ENCODE measurements around the gene ZNF423.

ZNF423 gene

GRCh38 chr16:49605536-49606254 lies 250.2 kb downstream of the ZNF423 start:
- DNase-seq (ENCODE audit: low read depth in 1 of 2, low spot score in 1 of 2): no peak

- DNase-seq (ENCODE audit: low read depth in 1 of 2, low spot score in 1 of 2): no peak
Observed at GRCh38 chr16:49604602-49605001, 251.3 kb downstream of the ZNF423 start.

- no peak for DNase-seq (ENCODE audit: low read depth in 1 of 2, low spot score in 1 of 2)
Observed at GRCh38 chr16:49603956-49604355, 252.0 kb downstream of the ZNF423 start.

GRCh38 chr16:49602976-49603310 lies 253.0 kb downstream of the ZNF423 start:
- DNase-seq (ENCODE audit: low read depth in 1 of 2, low spot score in 1 of 2): no peak

- no peak for DNase-seq (ENCODE audit: low read depth in 1 of 2, low spot score in 1 of 2)
Observed at GRCh38 chr16:49602201-49602975, 253.5 kb downstream of the ZNF423 start.

GRCh38 chr16:49601576-49601975 lies 254.3 kb downstream of the ZNF423 start:
- DNase-seq (ENCODE audit: low read depth in 1 of 2, low spot score in 1 of 2): no peak

GRCh38 chr16:49600976-49601375 lies 254.9 kb downstream of the ZNF423 start:
- DNase-seq (ENCODE audit: low read depth in 1 of 2, low spot score in 1 of 2): no peak

- DNase-seq (ENCODE audit: low read depth in 1 of 2, low spot score in 1 of 2): no peak
Observed at GRCh38 chr16:49600536-49600935, 255.4 kb downstream of the ZNF423 start.

- no peak for DNase-seq (ENCODE audit: low read depth in 1 of 2, low spot score in 1 of 2)
Observed at GRCh38 chr16:49599704-49600103, 256.2 kb downstream of the ZNF423 start.

GRCh38 chr16:49599281-49599680 lies 256.6 kb downstream of the ZNF423 start:
- DNase-seq (ENCODE audit: low read depth in 1 of 2, low spot score in 1 of 2): no peak

- DNase-seq (ENCODE audit: low read depth in 1 of 2, low spot score in 1 of 2): no peak
Observed at GRCh38 chr16:49598383-49599170, 257.3 kb downstream of the ZNF423 start.

- DNase-seq (ENCODE audit: low read depth in 1 of 2, low spot score in 1 of 2): no peak
Observed at GRCh38 chr16:49597796-49598195, 258.1 kb downstream of the ZNF423 start.

GRCh38 chr16:49596648-49597291 lies 259.1 kb downstream of the ZNF423 start:
- DNase-seq (ENCODE audit: low read depth in 1 of 2, low spot score in 1 of 2): no peak

GRCh38 chr16:49596068-49596467 lies 259.8 kb downstream of the ZNF423 start:
- no peak for DNase-seq (ENCODE audit: low read depth in 1 of 2, low spot score in 1 of 2)

- no peak for DNase-seq (ENCODE audit: low read depth in 1 of 2, low spot score in 1 of 2)
Observed at GRCh38 chr16:49594685-49595498, 261.0 kb downstream of the ZNF423 start.

GRCh38 chr16:49594153-49594552 lies 261.8 kb downstream of the ZNF423 start:
- no peak for DNase-seq (ENCODE audit: low read depth in 1 of 2, low spot score in 1 of 2)

GRCh38 chr16:49593424-49594040 lies 262.4 kb downstream of the ZNF423 start:
- DNase-seq (ENCODE audit: low read depth in 1 of 2, low spot score in 1 of 2): no peak

- no peak for DNase-seq (ENCODE audit: low read depth in 1 of 2, low spot score in 1 of 2)
Observed at GRCh38 chr16:49592546-49593423, 263.1 kb downstream of the ZNF423 start.

Data from activated T-helper 1 cell treated with anti-CD3 and anti-CD28 coated beads, Interleukin-2, amount 50 U/mL, for 16 hours (primary cell).